Caco-2 (cell line): ENCODE measurements around the gene PDE11A. TPM values are rescaled to one million over a fixed set of nuclear protein-coding genes. Genes with fewer than 3 reads are reported as not detected.

Source experiments
- BruUV-seq: library from RNA; stranded (reverse); fragments of 400-500 nt; replicated peaks from 2 replicates; lab custom pipeline; 2021; lab: Mats Ljungman, UMichigan
- CTCF ChIA-PET: fragments of 300-600 bp; sonication (Branson Sonifier 250); formaldehyde crosslinking; loops from one replicate; lab custom pipeline; 2022; ENCODE audit warnings: antibody characterized with exemption; lab: Charles Lee
- POLR2A ChIA-PET: fragments of 300-600 bp; sonication (Branson Sonifier 250); formaldehyde crosslinking; loops from one replicate; lab custom pipeline; 2022; ENCODE audit warnings: antibody characterized with exemption; lab: Charles Lee
- DNase-seq, 2 experiments: peaks; one replicate each; pipeline versions ENCODE4 v3.0.0 to v3.0.0-alpha.2; 2020 to 2022
- H3K27me3 ChIP-seq: replicated peaks from 2 replicates; pipeline ENCODE4 v1.6.0; 2011; ENCODE audit warnings: low read length; ENCODE audit not compliant: control insufficient read depth, insufficient read depth
- H3K36me3 ChIP-seq: 2 replicates; pipeline ENCODE4 v1.5.1; 2011; ENCODE audit warnings: low read length; ENCODE audit not compliant: control insufficient read depth, insufficient read depth
- H3K4me1 ChIP-seq: fragments of 250-450 bp; sonication (Bioruptor Pico); 2 replicates; pipeline ENCODE4 v1.5.1; 2020; ENCODE audit warnings: mild to moderate bottlenecking
- H3K4me3 ChIP-seq: 2 replicates; pipeline ENCODE4 v1.5.1; 2011; ENCODE audit warnings: low read depth, mild to moderate bottlenecking, control low read depth, low read length
- H3K9me3 ChIP-seq: fragments of 250-450 bp; sonication (Bioruptor Pico); 2 replicates; pipeline ENCODE4 v1.5.1; 2020; ENCODE audit warnings: mild to moderate bottlenecking, moderate library complexity
- H3K27ac Mint-ChIP-seq: one replicate; pipeline ENCODE4 v1.8.0; 2022; ENCODE audit warnings: mixed read lengths; ENCODE audit not compliant: unreplicated experiment
- H3K27me3 Mint-ChIP-seq: one replicate; pipeline ENCODE4 v1.8.0; 2022; ENCODE audit warnings: mixed read lengths; ENCODE audit not compliant: insufficient read depth, unreplicated experiment
- H3K36me3 Mint-ChIP-seq: one replicate; pipeline ENCODE4 v1.8.0; 2022; ENCODE audit warnings: mild to moderate bottlenecking, mixed read lengths; ENCODE audit not compliant: insufficient read depth, unreplicated experiment
- H3K4me1 Mint-ChIP-seq: one replicate; pipeline ENCODE4 v1.8.0; 2022; ENCODE audit warnings: low read depth, mixed read lengths; ENCODE audit not compliant: unreplicated experiment
- H3K4me3 Mint-ChIP-seq: one replicate; pipeline ENCODE4 v1.8.0; 2022; ENCODE audit warnings: mild to moderate bottlenecking, moderate library complexity, mixed read lengths; ENCODE audit not compliant: unreplicated experiment
- H3K9me3 Mint-ChIP-seq: one replicate; pipeline ENCODE4 v1.8.0; 2022; ENCODE audit warnings: mixed read lengths; ENCODE audit not compliant: unreplicated experiment
- CTCF ChIP-seq, 2 experiments: fragments of 200-600 bp in 1 of 2; IDR thresholded peaks; 1 replicate in 1 of 2; 2 replicates in 1 of 2; pipeline versions ENCODE4 v1.5.1 to v1.8.0; 2011 to 2022; ENCODE audit warnings: antibody characterized with exemption in 1 of 2, control low read depth in 1 of 2, inconsistent platforms in 1 of 2, low read depth in 1 of 2, low read length in 1 of 2, mild to moderate bottlenecking in 1 of 2, moderate library complexity in 1 of 2; ENCODE audit not compliant: insufficient read depth in 1 of 2, severe bottlenecking in 1 of 2, unreplicated experiment in 1 of 2
- intact Hi-C: fragments of 100-400 bp; cut with micrococcal nuclease; formaldehyde crosslinking; loops from one replicate; pipeline ENCODE4 v1.10.0; 2022; ENCODE audit not compliant: unreplicated experiment
- total RNA-seq: library from RNA; stranded (reverse); gene quantifications from 2 replicates; pipeline ENCODE4 v1.2.3, GENCODE V29; 2022

PDE11A gene
- total RNA-seq, 1 experiment from 2014 or later: 0.25 TPM

GRCh38 chr2:178006710-178007109, 65.9 kb downstream of the PDE11A start:
- Mint-ChIP-seq H3K36me3 (no peaks in the 10 kb centered on the region), H3K27ac (no peak overlapping the region), H3K9me3 (no peaks in the 10 kb centered on the region), H3K4me1 (no peaks in the 10 kb centered on the region), H3K4me3 (no peak overlapping the region), H3K27me3 (peaks cover 16% of the 10 kb centered on the region)
- Histone ChIP-seq H3K9me3 (no peaks in the 10 kb centered on the region), H3K4me1 (no peaks in the 10 kb centered on the region), H3K27me3 (no peaks in the 10 kb centered on the region), H3K4me3 (no peak overlapping the region), H3K36me3 (no peaks in the 10 kb centered on the region)
- POLR2A ChIA-PET: no interaction called here
- no peak for DNase-seq
- CTCF ChIA-PET: no interaction called here
- intact Hi-C loops: no loop called here
- no peak for TF ChIP-seq CTCF (IDR thresholded peaks at IDR 0.05; ENCODE audit: insufficient read depth in 1 of 2, low read depth in 1 of 2, low read length in 1 of 2, severe bottlenecking in 1 of 2, unreplicated experiment in 1 of 2)
- no TSS peak for BruUV-seq

GRCh38 chr2:178005756-178006155, 66.8 kb downstream of the PDE11A start:
- no peaks in the 10 kb centered on the region for H3K9me3 ChIP-seq
- no peaks in the 10 kb centered on the region for H3K9me3 Mint-ChIP-seq
- no peaks in the 10 kb centered on the region for H3K36me3 Mint-ChIP-seq
- DNase-seq: no peak
- H3K36me3 ChIP-seq: no peaks in the 10 kb centered on the region
- TF ChIP-seq CTCF (IDR thresholded peaks at IDR 0.05; ENCODE audit: insufficient read depth in 1 of 2, low read depth in 1 of 2, low read length in 1 of 2, severe bottlenecking in 1 of 2, unreplicated experiment in 1 of 2): no peak
- POLR2A ChIA-PET: no interaction called here
- H3K27ac Mint-ChIP-seq: no peak overlapping the region
- no peaks in the 10 kb centered on the region for H3K4me1 Mint-ChIP-seq
- intact Hi-C loops: no loop called here
- peaks cover 16% of the 10 kb centered on the region for H3K27me3 Mint-ChIP-seq
- no TSS peak for BruUV-seq
- no peak overlapping the region for H3K4me3 ChIP-seq
- H3K27me3 ChIP-seq: no peaks in the 10 kb centered on the region
- H3K4me1 ChIP-seq: no peaks in the 10 kb centered on the region
- CTCF ChIA-PET: no interaction called here
- no peak overlapping the region for H3K4me3 Mint-ChIP-seq

DNA sequence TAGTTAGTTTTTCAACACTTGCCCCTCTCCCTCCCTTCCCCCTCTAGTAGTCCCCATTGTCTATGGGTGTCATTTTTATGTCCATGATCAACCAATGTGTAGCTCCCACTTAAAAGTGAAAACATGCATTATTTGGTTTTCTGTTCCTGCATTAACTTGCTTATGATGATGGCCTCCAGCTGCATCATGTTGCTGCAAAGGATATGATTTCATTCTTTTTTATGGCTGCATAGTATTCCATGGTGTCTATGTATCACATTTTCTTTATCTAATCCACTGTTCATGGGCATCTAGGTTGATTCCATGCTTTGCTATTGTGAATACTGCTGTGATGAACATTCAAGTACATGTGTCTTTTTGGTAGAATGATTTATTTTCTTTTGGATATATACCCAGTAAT, 70.5 kb downstream of the PDE11A start:
- CTCF ChIA-PET: no interaction called here
- H3K4me3 ChIP-seq: no peak overlapping the region
- no peaks in the 10 kb centered on the region for H3K27me3 ChIP-seq
- POLR2A ChIA-PET: no interaction called here
- intact Hi-C loops: no loop called here
- no peaks in the 10 kb centered on the region for H3K9me3 Mint-ChIP-seq
- DNase-seq: no peak
- no peaks in the 10 kb centered on the region for H3K36me3 ChIP-seq
- H3K4me1 Mint-ChIP-seq: no peaks in the 10 kb centered on the region
- BruUV-seq: no TSS peak
- no peaks in the 10 kb centered on the region for H3K4me1 ChIP-seq
- H3K4me3 Mint-ChIP-seq: no peak overlapping the region
- H3K27ac Mint-ChIP-seq: no peak overlapping the region
- H3K9me3 ChIP-seq: no peaks in the 10 kb centered on the region
- H3K36me3 Mint-ChIP-seq: no peaks in the 10 kb centered on the region
- H3K27me3 Mint-ChIP-seq: peaks cover 11% of the 10 kb centered on the region
- TF ChIP-seq CTCF (IDR thresholded peaks at IDR 0.05; ENCODE audit: insufficient read depth in 1 of 2, low read depth in 1 of 2, low read length in 1 of 2, severe bottlenecking in 1 of 2, unreplicated experiment in 1 of 2): no peak
